RWPE1 (cell line): ENCODE measurements around the gene SEPTIN12.

Experiments
- CTCF ChIA-PET: fragments of 350-600 bp; sonication (Branson Sonifier 250); formaldehyde crosslinking; extraction: SDS; loops from one replicate; lab custom pipeline; 2021; lab: Yijun Ruan, JAX
- POLR2A ChIA-PET: fragments of 400-600 bp; formaldehyde crosslinking; extraction: SDS; loops from one replicate; lab custom pipeline; 2020; ENCODE audit warnings: antibody characterized with exemption; ENCODE audit not compliant: low non-redundant PET; lab: Yijun Ruan, JAX
- DNase-seq: peaks from one replicate; pipeline ENCODE4 v3.0.0; 2012; ENCODE audit warnings: low spot score
- H3K27ac ChIP-seq: fragments of 450-650 bp; 2 replicates; pipeline ENCODE4 v1.5.1; 2017
- TF ChIP-seq, protein P1 (sequence below): fragments of 450-650 bp; conservative IDR thresholded peaks from 2 replicates; pipeline ENCODE4 v1.5.1; 2017; ENCODE audit warnings: low read depth, mild to moderate bottlenecking

Gene SEPTIN12

GRCh38 chr16:4753227-4753626 is 34.9 kb downstream of the SEPTIN12 start:
- H3K27ac ChIP-seq, result 0 out of 2 replicates have a peak overlapping the region, but pooled peaks have one; percentile 3
- ChIA-PET POLR2A (no interaction called here), CTCF (no interaction called here)
- no peak for DNase-seq
- TF ChIP-seq, protein P1, sequence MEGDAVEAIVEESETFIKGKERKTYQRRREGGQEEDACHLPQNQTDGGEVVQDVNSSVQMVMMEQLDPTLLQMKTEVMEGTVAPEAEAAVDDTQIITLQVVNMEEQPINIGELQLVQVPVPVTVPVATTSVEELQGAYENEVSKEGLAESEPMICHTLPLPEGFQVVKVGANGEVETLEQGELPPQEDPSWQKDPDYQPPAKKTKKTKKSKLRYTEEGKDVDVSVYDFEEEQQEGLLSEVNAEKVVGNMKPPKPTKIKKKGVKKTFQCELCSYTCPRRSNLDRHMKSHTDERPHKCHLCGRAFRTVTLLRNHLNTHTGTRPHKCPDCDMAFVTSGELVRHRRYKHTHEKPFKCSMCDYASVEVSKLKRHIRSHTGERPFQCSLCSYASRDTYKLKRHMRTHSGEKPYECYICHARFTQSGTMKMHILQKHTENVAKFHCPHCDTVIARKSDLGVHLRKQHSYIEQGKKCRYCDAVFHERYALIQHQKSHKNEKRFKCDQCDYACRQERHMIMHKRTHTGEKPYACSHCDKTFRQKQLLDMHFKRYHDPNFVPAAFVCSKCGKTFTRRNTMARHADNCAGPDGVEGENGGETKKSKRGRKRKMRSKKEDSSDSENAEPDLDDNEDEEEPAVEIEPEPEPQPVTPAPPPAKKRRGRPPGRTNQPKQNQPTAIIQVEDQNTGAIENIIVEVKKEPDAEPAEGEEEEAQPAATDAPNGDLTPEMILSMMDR, result no peak

DNA sequence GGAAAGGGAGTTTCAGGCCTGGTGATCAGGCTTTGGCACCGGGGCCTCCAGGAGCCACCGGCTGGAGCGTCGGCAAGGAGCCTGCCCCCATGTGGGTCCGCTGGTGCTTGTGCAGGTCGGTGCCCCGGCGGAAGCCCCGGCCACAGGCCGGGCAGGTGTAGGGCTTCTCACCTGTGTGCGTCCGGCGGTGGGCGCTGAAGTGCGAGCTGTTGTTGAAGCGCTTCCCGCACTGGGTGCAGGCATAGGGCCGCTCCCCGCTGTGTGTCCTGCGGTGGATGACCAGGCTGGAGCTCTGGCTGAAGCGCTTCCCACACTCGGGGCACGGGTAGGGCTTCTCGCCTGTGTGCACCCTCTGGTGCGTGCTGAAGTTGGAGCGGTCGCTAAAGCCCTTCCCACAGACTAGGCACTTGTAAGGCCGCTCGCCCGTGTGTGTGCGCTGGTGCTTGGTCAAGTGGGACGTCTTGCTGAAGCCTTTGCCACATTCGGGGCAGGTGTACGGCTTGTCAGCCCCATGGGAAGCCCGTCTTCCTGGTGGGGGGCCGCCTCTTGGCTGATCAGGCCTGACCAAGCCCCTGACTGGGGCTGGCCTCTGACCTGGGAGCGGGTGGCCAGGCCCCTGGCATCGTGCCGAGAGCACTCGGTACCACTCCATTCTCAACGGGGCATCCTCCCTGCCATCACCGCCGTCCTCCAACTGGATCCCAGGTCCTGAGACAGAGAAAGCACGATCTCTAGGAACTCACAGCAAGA is 35.6 kb downstream of the SEPTIN12 start:
- ChIA-PET POLR2A (no interaction called here), CTCF (no interaction called here)
- H3K27ac ChIP-seq, result no peak overlapping the region
- TF ChIP-seq, protein P1, result no peak
- no peak for DNase-seq

- no peak for DNase-seq
- TF ChIP-seq, protein P1, result no peak
- H3K27ac ChIP-seq, result no peak overlapping the region; the same call in 1 of the 2 replicates
- ChIA-PET POLR2A (no interaction called here), CTCF (no interaction called here)
Measured at GRCh38 chr16:4750896-4751295, 37.2 kb downstream of the SEPTIN12 start.

GRCh38 chr16:4749700-4750257 is 38.4 kb downstream of the SEPTIN12 start:
- TF ChIP-seq, protein P1, result no peak
- DNase-seq, result no peak
- CTCF ChIA-PET, result no interaction called here
- H3K27ac ChIP-seq, result no peak overlapping the region
- POLR2A ChIA-PET, result no interaction called here

GRCh38 chr16:4748682-4749411 is 39.3 kb downstream of the SEPTIN12 start:
- TF ChIP-seq, protein P1, result no peak
- no peak overlapping the region for H3K27ac ChIP-seq
- CTCF ChIA-PET, result no interaction called here
- DNase-seq, result no peak
- POLR2A ChIA-PET, result no interaction called here

GRCh38 chr16:4747906-4748681 is 40.1 kb downstream of the SEPTIN12 start:
- CTCF ChIA-PET, result no interaction called here
- POLR2A ChIA-PET, result interaction anchor here (0.6 kb wide), 1 partner anchor 15 kb away, joined by 5 read pairs; no protein-coding TSS in a partner anchor
- TF ChIP-seq, protein P1, result no peak
- H3K27ac ChIP-seq, result peak overlapping the region; percentile 26
- DNase-seq, result no peak
